Smooth muscle cell (in vitro differentiated cells): Measurements from ENCODE around the gene NPBWR2. TPM values are rescaled to one million over a fixed set of nuclear protein-coding genes. Genes with fewer than 3 reads are reported as not detected.

Experiments used
- DNase-seq: peaks from one replicate; lab custom pipeline; 2025; ENCODE audit not compliant: unreplicated experiment; lab: John Stamatoyannopoulos, UW
- H2AFZ ChIP-seq: fragments of 200-600 bp; sonication (generic); 2 replicates; pipeline ENCODE4 v1.6.0; 2016; ENCODE audit warnings: antibody characterized with exemption, low read depth, mild to moderate bottlenecking
- H3F3A ChIP-seq: fragments of 200-600 bp; sonication (generic); 2 replicates; pipeline ENCODE4 v1.6.0; 2017; ENCODE audit warnings: antibody characterized with exemption, low read depth
- H3K27ac ChIP-seq: fragments of 200-600 bp; sonication (generic); 2 replicates; pipeline ENCODE4 v1.5.1; 2016; ENCODE audit warnings: low read depth, mild to moderate bottlenecking
- H3K27me3 ChIP-seq: fragments of 200-600 bp; sonication (generic); 2 replicates; pipeline ENCODE4 v1.6.1; 2016; ENCODE audit warnings: low read depth, mild to moderate bottlenecking
- H3K36me3 ChIP-seq: fragments of 200-600 bp; sonication (generic); 2 replicates; pipeline ENCODE4 v1.5.1; 2016; ENCODE audit warnings: low read depth
- H3K4me1 ChIP-seq: fragments of 200-600 bp; sonication (generic); 2 replicates; pipeline ENCODE4 v1.5.1; 2016; ENCODE audit warnings: low read depth
- H3K4me2 ChIP-seq: fragments of 200-600 bp; sonication (generic); 2 replicates; pipeline ENCODE4 v1.6.0; 2016; ENCODE audit warnings: mild to moderate bottlenecking
- H3K4me3 ChIP-seq: fragments of 200-600 bp; sonication (generic); 2 replicates; pipeline ENCODE4 v1.5.1; 2016; ENCODE audit warnings: mild to moderate bottlenecking
- H3K79me2 ChIP-seq: fragments of 200-600 bp; sonication (generic); 2 replicates; pipeline ENCODE4 v1.6.0; 2016; ENCODE audit warnings: low read depth, mild to moderate bottlenecking
- H3K9ac ChIP-seq: fragments of 200-600 bp; sonication (generic); 2 replicates; pipeline ENCODE4 v1.6.0; 2016; ENCODE audit warnings: low read depth
- H3K9me3 ChIP-seq: fragments of 200-600 bp; sonication (generic); replicated peaks from 2 replicates; pipeline ENCODE4 v1.5.1; 2016; ENCODE audit warnings: low read depth
- H4K20me1 ChIP-seq: fragments of 200-600 bp; sonication (generic); 2 replicates; pipeline ENCODE4 v1.6.0; 2016; ENCODE audit warnings: low read depth
- WGBS: methylation state at CpG from one replicate; pipeline ENCODE4 v1.1.7; 2016; ENCODE audit warnings: low lambda C conversion rate; 5-methylcytosine and 5-hydroxymethylcytosine counted together
- polyA plus RNA-seq: library from polyadenylated mRNA; unstranded; fragments of >200 nt; fragmentation: Nextera tagmentation; extraction: Ambion mirVana; gene quantifications from 2 replicates; pipeline ENCODE4 v1.2.1, GENCODE V29; 2016
- total RNA-seq: library from RNA; depleted of rRNA; stranded (reverse); fragments of >200 nt; gene quantifications from 2 replicates; pipeline ENCODE4 v1.2.3, GENCODE V29; 2014
- TF ChIP-seq, protein P1 (sequence below): fragments of 200-600 bp; sonication (generic); IDR thresholded peaks from 2 replicates; pipeline ENCODE4 v1.5.1; 2017; ENCODE audit warnings: borderline replicate concordance, mild to moderate bottlenecking, antibody characterized with exemption; ENCODE audit not compliant: insufficient read depth, poor library complexity, severe bottlenecking

Gene NPBWR2
- total and polyA plus RNA-seq, 2 experiments from 2014 or later, result not detected

- Histone ChIP-seq H3K4me2 (no peak overlapping the region), H3K79me2 (no peaks in the 10 kb centered on the region), H4K20me1 (no peaks in the 10 kb centered on the region), H3K4me1 (no peaks in the 10 kb centered on the region), H3F3A (no peaks in the 10 kb centered on the region), H3K36me3 (no peaks in the 10 kb centered on the region), H3K4me3 (no peak overlapping the region), H3K9me3 (no peaks in the 10 kb centered on the region), H3K9ac (no peak overlapping the region), H2AFZ (no peak overlapping the region), H3K27ac (no peak overlapping the region), H3K27me3 (no peaks in the 10 kb centered on the region)
- WGBS, result 84% methylated on average over 14 of the region's 14 CpGs
- TF ChIP-seq, protein P1, sequence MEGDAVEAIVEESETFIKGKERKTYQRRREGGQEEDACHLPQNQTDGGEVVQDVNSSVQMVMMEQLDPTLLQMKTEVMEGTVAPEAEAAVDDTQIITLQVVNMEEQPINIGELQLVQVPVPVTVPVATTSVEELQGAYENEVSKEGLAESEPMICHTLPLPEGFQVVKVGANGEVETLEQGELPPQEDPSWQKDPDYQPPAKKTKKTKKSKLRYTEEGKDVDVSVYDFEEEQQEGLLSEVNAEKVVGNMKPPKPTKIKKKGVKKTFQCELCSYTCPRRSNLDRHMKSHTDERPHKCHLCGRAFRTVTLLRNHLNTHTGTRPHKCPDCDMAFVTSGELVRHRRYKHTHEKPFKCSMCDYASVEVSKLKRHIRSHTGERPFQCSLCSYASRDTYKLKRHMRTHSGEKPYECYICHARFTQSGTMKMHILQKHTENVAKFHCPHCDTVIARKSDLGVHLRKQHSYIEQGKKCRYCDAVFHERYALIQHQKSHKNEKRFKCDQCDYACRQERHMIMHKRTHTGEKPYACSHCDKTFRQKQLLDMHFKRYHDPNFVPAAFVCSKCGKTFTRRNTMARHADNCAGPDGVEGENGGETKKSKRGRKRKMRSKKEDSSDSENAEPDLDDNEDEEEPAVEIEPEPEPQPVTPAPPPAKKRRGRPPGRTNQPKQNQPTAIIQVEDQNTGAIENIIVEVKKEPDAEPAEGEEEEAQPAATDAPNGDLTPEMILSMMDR, result no peak
- DNase-seq, result no peak
Observed at GRCh38 chr20:64114356-64114971, 7.1 kb upstream of the NPBWR2 start.

- TF ChIP-seq, protein P1, result no peak
- H3K27ac ChIP-seq, result no peak overlapping the region
- no peaks in the 10 kb centered on the region for H4K20me1 ChIP-seq
- DNase-seq, result no peak
- H2AFZ ChIP-seq, result no peak overlapping the region
- H3K79me2 ChIP-seq, result no peaks in the 10 kb centered on the region
- no peaks in the 10 kb centered on the region for H3F3A ChIP-seq
- H3K36me3 ChIP-seq, result no peaks in the 10 kb centered on the region
- no peak overlapping the region for H3K4me3 ChIP-seq
- WGBS, result 93% methylated on average over 13 of the region's 13 CpGs
- H3K4me2 ChIP-seq, result no peak overlapping the region
- no peaks in the 10 kb centered on the region for H3K4me1 ChIP-seq
- H3K27me3 ChIP-seq, result no peaks in the 10 kb centered on the region
- H3K9ac ChIP-seq, result no peak overlapping the region
- H3K9me3 ChIP-seq, result no peaks in the 10 kb centered on the region
Observed at GRCh38 chr20:64113796-64114355, 6.5 kb upstream of the NPBWR2 start.

DNA sequence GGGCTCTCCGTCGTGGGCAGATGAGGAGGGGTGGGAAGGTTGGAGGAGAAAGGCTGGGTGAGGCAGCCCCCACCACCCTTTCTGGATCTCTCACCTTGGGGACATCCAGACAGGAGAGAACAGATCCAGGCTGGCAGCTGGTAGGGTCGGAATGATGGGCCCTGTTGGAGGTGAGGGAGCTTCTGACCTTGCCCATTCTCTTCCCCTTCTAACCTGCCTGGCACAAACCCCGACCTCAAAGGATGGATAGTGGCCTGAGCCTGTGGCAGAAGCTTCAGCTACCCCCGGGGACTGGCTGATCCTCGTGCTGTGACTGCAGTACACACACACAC, 6.0 kb upstream of the NPBWR2 start:
- no peaks in the 10 kb centered on the region for H3K4me1 ChIP-seq
- H3K4me2 ChIP-seq, result no peak overlapping the region
- DNase-seq, result no peak
- H3K9me3 ChIP-seq, result no peaks in the 10 kb centered on the region
- H3K4me3 ChIP-seq, result no peak overlapping the region
- H2AFZ ChIP-seq, result no peak overlapping the region
- no peaks in the 10 kb centered on the region for H3F3A ChIP-seq
- H3K9ac ChIP-seq, result no peak overlapping the region
- no peaks in the 10 kb centered on the region for H3K27me3 ChIP-seq
- no peaks in the 10 kb centered on the region for H3K36me3 ChIP-seq
- no peaks in the 10 kb centered on the region for H3K79me2 ChIP-seq
- no peak overlapping the region for H3K27ac ChIP-seq
- TF ChIP-seq, protein P1, result no peak
- no peaks in the 10 kb centered on the region for H4K20me1 ChIP-seq
- 91% methylated on average over 6 of the region's 6 CpGs for WGBS
